Mesenchymal stem cell (in vitro differentiated cells and primary cell): ENCODE results near the gene AUTS2.

Source experiments
- DNase-seq: peaks from one replicate; pipeline ENCODE4 v3.0.0-alpha.2; 2013
- H2AFZ ChIP-seq: one replicate; pipeline ENCODE4 v1.6.1; 2013; ENCODE audit warnings: low read depth, mild to moderate bottlenecking, control low read depth, inconsistent platforms, low read length, moderate library complexity
- H2AK5ac ChIP-seq: 2 replicates; pipeline ENCODE4 v1.6.1; 2013; ENCODE audit warnings: low read length, moderate library complexity, mild to moderate bottlenecking, inconsistent platforms; ENCODE audit not compliant: severe bottlenecking
- H2BK120ac ChIP-seq: one replicate; pipeline ENCODE4 v1.6.1; 2013; ENCODE audit warnings: low read depth, mild to moderate bottlenecking, inconsistent platforms, low read length, moderate library complexity
- H2BK12ac ChIP-seq, 2 experiments: one replicate each; pipeline ENCODE4 v1.6.1; 2013; ENCODE audit warnings: inconsistent platforms in 2 of 2, low read length in 2 of 2, mild to moderate bottlenecking in 2 of 2, moderate library complexity in 2 of 2, control low read depth in 1 of 2
- H2BK15ac ChIP-seq: one replicate; pipeline ENCODE4 v1.6.1; 2013; ENCODE audit warnings: mild to moderate bottlenecking, low read depth, inconsistent platforms; ENCODE audit not compliant: poor library complexity, severe bottlenecking
- H2BK5ac ChIP-seq: 2 replicates; pipeline ENCODE4 v1.6.1; 2013; ENCODE audit warnings: low read depth, mild to moderate bottlenecking, low read length, control low read depth, inconsistent platforms; ENCODE audit not compliant: poor library complexity, severe bottlenecking
- H3K14ac ChIP-seq, 2 experiments: one replicate each; pipeline ENCODE4 v1.6.1; 2013; ENCODE audit warnings: inconsistent platforms in 2 of 2, low read length in 2 of 2, control low read depth in 1 of 2, mild to moderate bottlenecking in 1 of 2, moderate library complexity in 1 of 2
- H3K18ac ChIP-seq, 2 experiments: one replicate each; pipeline ENCODE4 v1.6.1; 2013; ENCODE audit warnings: inconsistent platforms in 2 of 2, low read length in 2 of 2, control low read depth in 1 of 2, low read depth in 1 of 2, mild to moderate bottlenecking in 1 of 2
- H3K23ac ChIP-seq, 2 experiments: one replicate each; pipeline ENCODE4 v1.6.1; 2013; ENCODE audit warnings: inconsistent platforms in 2 of 2, low read length in 2 of 2, mild to moderate bottlenecking in 2 of 2, moderate library complexity in 2 of 2, control low read depth in 1 of 2
- H3K27ac ChIP-seq: 2 replicates; pipeline ENCODE4 v1.5.1; 2013; ENCODE audit warnings: mild to moderate bottlenecking, moderate library complexity, low read length, control low read depth, inconsistent platforms; ENCODE audit not compliant: poor library complexity, severe bottlenecking
- H3K27me3 ChIP-seq, 2 experiments: 2 replicates each; pipeline versions ENCODE4 v1.6.1 to v1.7.0; 2013; ENCODE audit warnings: low read length in 2 of 2, mild to moderate bottlenecking in 2 of 2, moderate library complexity in 2 of 2, control low read depth in 1 of 2, inconsistent platforms in 1 of 2; ENCODE audit not compliant: control insufficient read depth in 1 of 2, insufficient read depth in 1 of 2
- H3K36me3 ChIP-seq, 2 experiments: 2 replicates each; pipeline versions ENCODE4 v1.6.1 to v1.7.0; 2013; ENCODE audit warnings: low read length in 2 of 2, control low read depth in 1 of 2, inconsistent platforms in 1 of 2, low read depth in 1 of 2, mild to moderate bottlenecking in 1 of 2; ENCODE audit not compliant: insufficient read depth in 2 of 2, control insufficient read depth in 1 of 2
- H3K4ac ChIP-seq, 2 experiments: one replicate each; pipeline ENCODE4 v1.6.1; 2013; ENCODE audit warnings: inconsistent platforms in 2 of 2, low read length in 2 of 2, mild to moderate bottlenecking in 2 of 2, moderate library complexity in 2 of 2, control low read depth in 1 of 2, low read depth in 1 of 2
- H3K4me1 ChIP-seq: 2 replicates; pipeline ENCODE4 v1.6.1; 2013; ENCODE audit warnings: low read depth, low read length, control low read depth; ENCODE audit not compliant: control insufficient read depth, insufficient read depth
- H3K4me2 ChIP-seq: 2 replicates; pipeline ENCODE4 v1.6.1; 2013; ENCODE audit warnings: low read length, mild to moderate bottlenecking, inconsistent platforms; ENCODE audit not compliant: poor library complexity, severe bottlenecking
- H3K4me3 ChIP-seq, 2 experiments: 2 replicates each; pipeline versions ENCODE4 v1.5.1 to v1.7.0; 2013; ENCODE audit warnings: low read length in 2 of 2, mild to moderate bottlenecking in 2 of 2, control low read depth in 1 of 2, low read depth in 1 of 2; ENCODE audit not compliant: insufficient read depth in 1 of 2
- H3K79me1 ChIP-seq: replicated peaks from 2 replicates; pipeline ENCODE4 v1.6.1; 2013; ENCODE audit warnings: mild to moderate bottlenecking, control low read depth, low read length, inconsistent platforms; ENCODE audit not compliant: poor library complexity, severe bottlenecking
- H3K9ac ChIP-seq: 2 replicates; pipeline ENCODE4 v1.7.0; 2013; ENCODE audit warnings: mild to moderate bottlenecking, low read length, moderate library complexity
- H3K9me3 ChIP-seq: 2 replicates; pipeline ENCODE4 v1.7.0; 2013; ENCODE audit warnings: mild to moderate bottlenecking, low read length; ENCODE audit not compliant: control insufficient read depth
- H4K8ac ChIP-seq: one replicate; pipeline ENCODE4 v1.6.1; 2013; ENCODE audit warnings: inconsistent platforms, mild to moderate bottlenecking, low read length, moderate library complexity
- H4K91ac ChIP-seq: one replicate; pipeline ENCODE4 v1.6.1; 2013; ENCODE audit warnings: mild to moderate bottlenecking, low read length, inconsistent platforms
- WGBS: methylation state at CpG from one replicate; pipeline ENCODE4 v1.1.7; 2013; ENCODE audit warnings: mixed read lengths; 5-methylcytosine and 5-hydroxymethylcytosine counted together

AUTS2 gene

GRCh38 chr7:69935107-69935506 is 336.8 kb downstream of the AUTS2 start:
- no peaks in the 10 kb centered on the region for H3K4me1 ChIP-seq
- no peak overlapping the region for H2BK120ac ChIP-seq
- H3K27me3 ChIP-seq: no peaks in the 10 kb centered on the region
- no peak overlapping the region for H3K4me3 ChIP-seq
- no peak overlapping the region for H3K4ac ChIP-seq
- H3K36me3 ChIP-seq: no peaks in the 10 kb centered on the region
- no peak overlapping the region for H2BK5ac ChIP-seq
- no peak overlapping the region for H3K9ac ChIP-seq
- no peak overlapping the region for H3K23ac ChIP-seq
- peaks cover 11% of the 10 kb centered on the region for H3K79me1 ChIP-seq
- 71% methylated on average over 2 of the region's 2 CpGs for WGBS
- no peak overlapping the region for H3K27ac ChIP-seq
- H3K18ac ChIP-seq: no peak overlapping the region
- H3K9me3 ChIP-seq: no peaks in the 10 kb centered on the region
- DNase-seq: no peak
- no peak overlapping the region for H3K14ac ChIP-seq
- H2BK15ac ChIP-seq: no peak overlapping the region
- no peak overlapping the region for H3K4me2 ChIP-seq
- H4K91ac ChIP-seq: no peak overlapping the region
- no peak overlapping the region for H4K8ac ChIP-seq
- H2BK12ac ChIP-seq: no peak overlapping the region
- H2AK5ac ChIP-seq: no peak overlapping the region
- H2AFZ ChIP-seq: no peak overlapping the region

GRCh38 chr7:69937097-69937496 is 338.8 kb downstream of the AUTS2 start:
- H3K27ac ChIP-seq: no peak overlapping the region
- 56% methylated on average over 4 of the region's 4 CpGs for WGBS
- no peak overlapping the region for H3K4me2 ChIP-seq
- no peak overlapping the region for H3K18ac ChIP-seq
- no peaks in the 10 kb centered on the region for H3K36me3 ChIP-seq
- no peak overlapping the region for H2BK15ac ChIP-seq
- no peak for DNase-seq
- no peak overlapping the region for H2BK120ac ChIP-seq
- H2AK5ac ChIP-seq: no peak overlapping the region
- H3K14ac ChIP-seq: no peak overlapping the region
- no peak overlapping the region for H4K91ac ChIP-seq
- H3K27me3 ChIP-seq: no peaks in the 10 kb centered on the region
- H3K23ac ChIP-seq: no peak overlapping the region
- no peak overlapping the region for H3K9ac ChIP-seq
- H3K4ac ChIP-seq: no peak overlapping the region
- H2AFZ ChIP-seq: no peak overlapping the region
- H4K8ac ChIP-seq: no peak overlapping the region
- H2BK5ac ChIP-seq: no peak overlapping the region
- no peak overlapping the region for H2BK12ac ChIP-seq
- no peaks in the 10 kb centered on the region for H3K9me3 ChIP-seq
- H3K79me1 ChIP-seq: peaks cover 11% of the 10 kb centered on the region
- H3K4me3 ChIP-seq: no peak overlapping the region
- no peaks in the 10 kb centered on the region for H3K4me1 ChIP-seq

GRCh38 chr7:69939317-69939716 is 341.0 kb downstream of the AUTS2 start:
- no peak overlapping the region for H3K14ac ChIP-seq
- no peak overlapping the region for H4K8ac ChIP-seq
- H2BK15ac ChIP-seq: no peak overlapping the region
- no peak overlapping the region for H3K27ac ChIP-seq
- H3K4me3 ChIP-seq: no peak overlapping the region
- H3K4me1 ChIP-seq: no peaks in the 10 kb centered on the region
- no peak overlapping the region for H4K91ac ChIP-seq
- DNase-seq: no peak
- no peak overlapping the region for H3K4me2 ChIP-seq
- no peak overlapping the region for H3K9ac ChIP-seq
- no peak overlapping the region for H3K18ac ChIP-seq
- no peaks in the 10 kb centered on the region for H3K36me3 ChIP-seq
- no peak overlapping the region for H2BK120ac ChIP-seq
- no peak overlapping the region for H3K4ac ChIP-seq
- H3K23ac ChIP-seq: no peak overlapping the region
- H2AK5ac ChIP-seq: no peak overlapping the region
- no peak overlapping the region for H2BK12ac ChIP-seq
- no peaks in the 10 kb centered on the region for H3K27me3 ChIP-seq
- H2AFZ ChIP-seq: no peak overlapping the region
- peaks cover 12% of the 10 kb centered on the region for H3K79me1 ChIP-seq
- WGBS: 60% methylated on average over 1 of the region's 1 CpG
- H2BK5ac ChIP-seq: no peak overlapping the region
- H3K9me3 ChIP-seq: no peaks in the 10 kb centered on the region

- H3K27ac ChIP-seq: no peak overlapping the region
- no peak overlapping the region for H3K4me2 ChIP-seq
- H2BK15ac ChIP-seq: no peak overlapping the region
- no peak overlapping the region for H3K9ac ChIP-seq
- no peak overlapping the region for H2AK5ac ChIP-seq
- H3K36me3 ChIP-seq: no peaks in the 10 kb centered on the region
- no peak overlapping the region for H3K14ac ChIP-seq
- no peak overlapping the region for H3K4ac ChIP-seq
- H2BK120ac ChIP-seq: no peak overlapping the region
- no peaks in the 10 kb centered on the region for H3K9me3 ChIP-seq
- no peak overlapping the region for H3K4me3 ChIP-seq
- H4K91ac ChIP-seq: no peak overlapping the region
- no peak overlapping the region for H2AFZ ChIP-seq
- no peaks in the 10 kb centered on the region for H3K27me3 ChIP-seq
- DNase-seq: no peak
- no peaks in the 10 kb centered on the region for H3K4me1 ChIP-seq
- no peak overlapping the region for H4K8ac ChIP-seq
- no peak overlapping the region for H3K23ac ChIP-seq
- H3K79me1 ChIP-seq: peaks cover 8% of the 10 kb centered on the region
- 76% methylated on average over 6 of the region's 7 CpGs for WGBS
- H2BK12ac ChIP-seq: no peak overlapping the region
- H3K18ac ChIP-seq: no peak overlapping the region
- no peak overlapping the region for H2BK5ac ChIP-seq
These were observed 342.9 kb downstream of the AUTS2 start for GRCh38 chr7:69941077-69941651.
